Epithelial cell of esophagus (primary cell): ENCODE data around the gene USP13.
A peak's percentile ranks its signal among the peaks of the same experiment; 100 is the strongest.

Experiments
- DNase-seq: peaks from one replicate; pipeline ENCODE4 v3.0.0; 2010; ENCODE audit warnings: low read depth
- H3K4me3 ChIP-seq: 2 replicates; pipeline ENCODE4 v1.5.1; 2011; ENCODE audit warnings: mild to moderate bottlenecking, low read length, control low read depth
- TF ChIP-seq, protein P1 (sequence below): IDR thresholded peaks from 2 replicates; pipeline ENCODE4 v1.5.1; 2011; ENCODE audit warnings: low read depth, mild to moderate bottlenecking, low read length, control low read depth, inconsistent platforms; ENCODE audit not compliant: insufficient read depth; ENCODE audit errors: missing control alignments

USP13 gene

DNA sequence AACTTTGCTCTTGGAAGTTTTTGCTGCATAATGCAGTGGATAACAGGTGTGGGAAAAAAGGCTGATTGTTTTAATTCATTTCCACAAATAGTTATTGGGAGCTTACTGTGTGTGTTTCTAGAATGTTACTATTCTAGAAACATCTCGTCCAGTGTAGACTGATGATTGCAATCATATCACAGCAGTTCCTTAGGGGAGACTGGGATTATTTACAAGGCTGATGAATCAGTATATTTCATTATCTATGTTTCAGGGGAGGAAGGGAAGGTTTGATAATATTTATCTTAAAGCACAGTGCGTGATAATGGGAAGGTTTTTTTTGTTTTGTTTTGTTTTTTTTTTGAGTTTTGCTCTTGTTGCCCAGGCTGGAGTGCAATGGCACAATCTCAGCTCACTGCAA lies 2.4 kb downstream of the USP13 start:
- TF ChIP-seq, protein P1, sequence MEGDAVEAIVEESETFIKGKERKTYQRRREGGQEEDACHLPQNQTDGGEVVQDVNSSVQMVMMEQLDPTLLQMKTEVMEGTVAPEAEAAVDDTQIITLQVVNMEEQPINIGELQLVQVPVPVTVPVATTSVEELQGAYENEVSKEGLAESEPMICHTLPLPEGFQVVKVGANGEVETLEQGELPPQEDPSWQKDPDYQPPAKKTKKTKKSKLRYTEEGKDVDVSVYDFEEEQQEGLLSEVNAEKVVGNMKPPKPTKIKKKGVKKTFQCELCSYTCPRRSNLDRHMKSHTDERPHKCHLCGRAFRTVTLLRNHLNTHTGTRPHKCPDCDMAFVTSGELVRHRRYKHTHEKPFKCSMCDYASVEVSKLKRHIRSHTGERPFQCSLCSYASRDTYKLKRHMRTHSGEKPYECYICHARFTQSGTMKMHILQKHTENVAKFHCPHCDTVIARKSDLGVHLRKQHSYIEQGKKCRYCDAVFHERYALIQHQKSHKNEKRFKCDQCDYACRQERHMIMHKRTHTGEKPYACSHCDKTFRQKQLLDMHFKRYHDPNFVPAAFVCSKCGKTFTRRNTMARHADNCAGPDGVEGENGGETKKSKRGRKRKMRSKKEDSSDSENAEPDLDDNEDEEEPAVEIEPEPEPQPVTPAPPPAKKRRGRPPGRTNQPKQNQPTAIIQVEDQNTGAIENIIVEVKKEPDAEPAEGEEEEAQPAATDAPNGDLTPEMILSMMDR = no peak
- DNase-seq = no peak
- no peak overlapping the region for H3K4me3 ChIP-seq

DNA sequence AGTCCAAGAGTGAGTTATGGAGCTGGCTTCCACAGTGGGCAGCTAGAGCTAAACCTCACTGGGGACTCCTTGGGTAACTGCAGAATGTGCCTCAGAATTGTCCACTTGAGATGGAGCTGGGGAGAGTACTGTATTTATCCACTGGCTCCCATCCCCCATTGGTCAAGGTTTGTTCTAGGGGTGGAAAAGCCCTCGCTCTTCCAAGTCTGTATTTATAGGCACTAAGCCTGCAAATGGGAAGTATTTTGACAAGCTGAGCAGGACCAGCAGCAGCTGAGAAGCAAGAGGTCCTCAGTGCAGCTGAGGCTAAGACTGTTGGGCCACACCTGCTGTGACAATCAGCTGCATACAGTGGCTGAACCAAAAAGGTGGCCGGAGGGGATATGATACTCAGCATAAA lies 5.8 kb downstream of the USP13 start:
- TF ChIP-seq, protein P1 = no peak

DNA sequence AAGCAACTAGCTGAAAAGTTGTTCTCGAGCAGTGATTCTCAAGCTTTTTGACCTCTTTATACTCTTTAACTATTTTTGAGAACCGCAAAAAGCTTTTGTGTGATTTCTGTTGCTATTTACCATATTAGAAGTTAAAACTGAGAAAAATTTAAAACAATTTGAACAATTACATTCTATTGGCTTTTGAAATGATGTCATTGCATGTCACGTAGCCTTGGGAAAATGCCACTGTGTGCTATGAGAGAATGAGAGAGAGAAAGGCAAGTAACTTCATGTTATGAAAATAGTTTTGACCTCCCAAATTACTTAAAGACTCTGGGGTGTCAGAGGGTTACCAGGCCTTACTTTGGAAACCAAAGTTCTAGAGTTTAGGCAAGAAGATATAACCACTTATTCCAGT lies 8.0 kb downstream of the USP13 start:
- TF ChIP-seq, protein P1 = no peak
- peak; percentile 27 for DNase-seq
- no peak overlapping the region for H3K4me3 ChIP-seq

More for the DNA sequence above, 5.8 kb downstream of the USP13 start:
- no peak for DNase-seq
- no peak overlapping the region for H3K4me3 ChIP-seq

DNA sequence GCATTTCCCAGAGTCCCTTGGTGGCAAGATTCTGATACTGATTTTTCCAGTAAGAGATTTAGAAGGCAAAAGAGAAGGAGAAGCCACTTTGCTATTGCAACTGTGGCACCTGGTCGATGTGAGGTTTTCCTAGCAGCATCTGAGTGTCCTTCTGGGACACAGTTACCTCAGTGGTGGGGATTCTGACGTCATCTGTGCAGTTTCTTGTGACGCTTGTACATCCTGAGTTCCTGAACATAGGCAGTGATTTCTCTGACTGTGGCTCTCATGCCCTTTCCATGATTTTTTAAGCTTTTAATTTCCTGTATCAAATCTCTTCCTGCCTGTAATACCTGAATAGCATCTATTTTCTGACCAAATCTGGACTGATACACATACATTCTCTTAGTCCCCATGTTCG lies 8.9 kb downstream of the USP13 start:
- no peak for DNase-seq
- no peak overlapping the region for H3K4me3 ChIP-seq
- TF ChIP-seq, protein P1 = no peak

DNA sequence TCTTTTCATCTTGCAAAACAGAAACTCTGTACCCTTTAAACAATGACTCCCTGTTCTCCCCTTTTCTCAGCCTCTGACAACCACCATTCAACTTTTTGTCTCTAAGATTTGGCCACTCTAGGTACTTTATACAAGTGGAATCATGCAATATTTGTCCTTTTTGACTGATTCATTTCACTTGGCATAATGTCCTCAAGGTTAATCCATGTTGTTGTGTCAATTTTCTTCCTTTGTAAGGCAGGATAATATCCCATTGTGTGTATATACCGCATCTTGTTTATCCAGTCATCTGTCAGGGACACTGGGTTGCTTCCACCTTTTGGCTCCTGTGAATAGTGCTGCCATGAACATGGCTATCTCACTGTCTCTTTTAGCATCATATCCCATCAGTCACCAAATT lies 10.3 kb downstream of the USP13 start:
- no peak overlapping the region for H3K4me3 ChIP-seq
- TF ChIP-seq, protein P1 = no peak
- DNase-seq = no peak

DNA sequence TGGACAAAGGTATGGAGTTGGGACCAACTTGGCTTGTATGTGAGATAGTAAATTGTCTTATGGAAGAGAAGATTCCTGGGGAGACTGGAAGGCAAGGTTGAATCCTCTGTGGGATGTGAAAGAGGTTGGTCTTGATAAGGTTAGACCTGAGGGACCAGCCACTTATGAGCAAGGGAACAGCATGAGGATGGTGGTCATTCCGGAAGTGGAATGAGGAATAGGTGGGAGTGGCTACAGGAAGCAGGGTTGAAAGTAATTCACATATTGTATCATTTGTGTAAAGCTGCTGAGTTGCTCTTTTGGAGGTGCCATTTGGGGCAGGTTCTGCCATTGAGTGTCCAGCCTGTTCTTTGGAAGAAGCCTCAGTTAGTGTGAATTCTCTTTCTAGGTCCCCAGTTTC lies 13.2 kb downstream of the USP13 start:
- H3K4me3 ChIP-seq = no peak overlapping the region
- DNase-seq = no peak
- TF ChIP-seq, protein P1 = no peak

DNA sequence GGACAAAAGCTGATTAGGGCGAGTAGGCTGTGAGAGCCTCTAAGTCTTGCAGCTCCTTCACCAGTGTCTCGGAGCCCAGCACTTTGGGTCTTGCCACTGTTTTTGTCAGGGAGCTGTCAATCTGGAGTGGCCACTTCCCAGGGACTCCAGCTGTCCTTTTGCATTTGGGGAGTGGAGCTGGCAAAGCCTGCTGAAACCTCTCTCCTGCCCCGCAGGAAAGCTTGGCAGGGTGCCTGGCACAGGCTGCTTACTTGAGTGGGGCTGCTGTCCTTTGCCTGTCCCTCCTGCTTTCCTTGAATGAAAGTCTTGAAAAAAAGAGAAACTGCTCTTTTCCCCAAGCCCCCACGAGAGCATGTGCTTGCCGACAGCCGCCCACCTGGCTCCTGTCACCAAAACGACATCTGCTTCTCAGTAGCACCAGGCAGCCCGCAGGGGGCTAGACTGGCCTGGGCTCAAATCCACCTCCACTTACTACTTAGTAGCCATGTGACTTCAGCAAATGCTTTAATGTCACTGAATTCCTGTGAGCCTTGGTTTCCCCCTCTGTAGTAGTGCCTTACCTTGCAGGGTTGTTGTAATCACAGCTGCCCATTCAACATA lies 13.7 kb downstream of the USP13 start:
- no peak overlapping the region for H3K4me3 ChIP-seq
- TF ChIP-seq, protein P1 = no peak
- no peak for DNase-seq
